ENCODE results near the gene COL4A6. TPM values are rescaled to one million over a fixed set of nuclear protein-coding genes. Genes with fewer than 3 reads are reported as not detected.

Gene COL4A6
- total and polyA plus RNA-seq, 2 of the 8 experiments (the other 6 are each of a cell fraction or from before 2014, with no cell fraction given): 5.9 to 11.8 TPM

DNA sequence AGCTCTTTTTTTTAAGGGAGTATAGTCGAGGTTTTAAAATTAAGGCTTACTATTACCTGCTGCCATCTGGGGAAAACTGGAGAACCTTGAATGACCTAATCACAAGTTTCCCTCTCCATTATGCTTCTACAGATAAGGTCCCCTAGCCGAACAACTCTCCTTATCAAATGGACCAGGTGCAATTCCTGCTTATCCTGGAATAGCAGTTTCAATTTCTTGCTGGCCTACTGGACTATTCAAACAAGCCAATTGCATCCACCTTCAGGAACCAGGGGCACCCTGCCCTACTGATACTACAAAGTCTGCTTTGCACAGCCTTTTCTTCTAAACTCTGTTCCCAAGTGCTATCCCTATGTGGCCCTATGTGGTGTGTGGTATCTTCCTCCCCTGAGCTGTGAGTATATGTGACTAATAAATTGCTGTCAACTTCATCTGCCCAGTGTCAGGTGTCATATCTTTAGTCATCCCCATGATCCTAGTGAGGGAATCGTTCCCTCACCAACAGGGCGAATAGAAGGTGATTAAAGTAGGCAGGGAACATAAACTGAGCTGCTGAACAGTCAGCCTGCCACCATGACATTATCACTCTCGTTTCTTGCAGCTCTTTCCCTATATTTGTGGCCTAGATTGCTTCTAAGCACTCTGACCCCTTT is 218.1 kb downstream of the COL4A6 start:
- Histone ChIP-seq H3K18ac (ENCODE audit: extremely low read depth, low read length) (no peak overlapping the region), H2BK15ac (ENCODE audit: low read length) (no peak overlapping the region), H3K9ac (replicated peaks in 1 of 4; ENCODE audit: extremely low read depth in 1 of 4, low read depth in 3 of 4, low read length in 3 of 4) (no peak overlapping the region), H2AK5ac (ENCODE audit: low read depth, low read length) (no peak overlapping the region), H3K27me3 (replicated peaks in 1 of 4; ENCODE audit: control insufficient read depth in 3 of 4, extremely low read depth in 1 of 4, insufficient read depth in 3 of 4, low read length in 3 of 4) (no peaks in the 10 kb centered on the region), H3K23me2 (ENCODE audit: low read depth, low read length) (no peaks in the 10 kb centered on the region), H4K20me1 (replicated peaks in 1 of 2; ENCODE audit: control insufficient read depth in 1 of 2, insufficient read depth in 2 of 2, low read length in 2 of 2) (no peaks in the 10 kb centered on the region), H2BK5ac (ENCODE audit: low read depth, low read length) (no peak overlapping the region), H3K36me3 (ENCODE audit: control insufficient read depth in 2 of 4, insufficient read depth in 4 of 4, low read length in 3 of 4) (no peaks in the 10 kb centered on the region), H3K14ac (ENCODE audit: insufficient read length) (no peak overlapping the region), H4K91ac (replicated peaks; ENCODE audit: insufficient read length, low read length) (no peak overlapping the region), H3K4me3 (ENCODE audit: extremely low read depth in 1 of 4, insufficient read depth in 2 of 4, low read depth in 3 of 4, low read length in 4 of 4) (no peak overlapping the region), H3K4ac (replicated peaks; ENCODE audit: insufficient read length, low read depth, low read length) (no peak overlapping the region), H3K56ac (replicated peaks; ENCODE audit: insufficient read length, low read depth, low read length) (no peak overlapping the region), H4K5ac (ENCODE audit: insufficient read length, low read depth, low read length) (no peak overlapping the region), H2BK20ac (ENCODE audit: low read length) (no peak overlapping the region), H3K4me2 (ENCODE audit: insufficient read depth in 1 of 2, low read depth in 2 of 2, low read length in 2 of 2) (no peak overlapping the region), H3K23ac (ENCODE audit: insufficient read length) (no peak overlapping the region), H2BK12ac (ENCODE audit: low read depth, low read length) (no peak overlapping the region), H3K9me3 (ENCODE audit: insufficient read depth in 2 of 2, low read depth in 1 of 2, low read length in 1 of 2) (no peaks in the 10 kb centered on the region), H2AFZ (ENCODE audit: low read length) (no peak overlapping the region), H3K4me1 (replicated peaks in 1 of 4; ENCODE audit: control insufficient read depth in 3 of 4, insufficient read depth in 4 of 4, low read length in 3 of 4) (no peaks in the 10 kb centered on the region), H3K79me2 (ENCODE audit: control insufficient read depth in 1 of 2, insufficient read depth in 2 of 2, low read length in 2 of 2) (no peaks in the 10 kb centered on the region), H3K79me1 (ENCODE audit: low read depth, low read length) (no peaks in the 10 kb centered on the region), H3K27ac (ENCODE audit: low read depth, low read length) (no peak overlapping the region), H4K8ac (ENCODE audit: extremely low read depth, insufficient read depth, low read length) (0 out of 2 replicates have a peak overlapping the region, but pooled peaks have one; percentile 25), H2BK120ac (replicated peaks; ENCODE audit: low read depth, low read length) (no peak overlapping the region)
- 81% methylated on average over 5 of the region's 5 CpGs; no CpG with 5 or more reads in 1 of the 2 experiments for WGBS, 2 experiments (ENCODE audit: extremely low coverage in 1 of 2, insufficient coverage in 1 of 2, insufficient read length in 1 of 2, insufficient replicate concordance in 2 of 2, low coverage in 1 of 2, low lambda C conversion rate in 2 of 2, missing lambda C conversion rate in 1 of 2)
- no peak for FAIRE-seq
- DNase-seq (ENCODE audit: low read depth in 1 of 2, low spot score in 2 of 2): no peak
- ChIA-PET POLR2A (ENCODE audit: partially characterized antibody) (no interaction called here), CTCF (ENCODE audit: partially characterized antibody) (no interaction called here)

Measured in H1 (cell line).